Measurements from ENCODE around the gene PPP1R9A. TPM values are rescaled to one million over a fixed set of nuclear protein-coding genes. Genes with fewer than 3 reads are reported as not detected.

PPP1R9A gene
- polyA plus RNA-seq, 1 donor (not counting 4 experiments of a cell fraction or from before 2014, with no cell fraction given), result 0.01 TPM

GRCh38 chr7:95335093-95335492 is 427.7 kb downstream of the PPP1R9A start:
- Histone ChIP-seq H3K79me2 (ENCODE audit: control insufficient read depth, insufficient read depth, low read length) (no peaks in the 10 kb centered on the region), H3K9ac (ENCODE audit: control insufficient read depth, extremely low read depth, insufficient read depth, low read length) (no peak overlapping the region), H3K36me3 (ENCODE audit: control insufficient read depth in 2 of 2, extremely low read depth in 1 of 2, insufficient read depth in 2 of 2, low read length in 2 of 2) (no peaks in the 10 kb centered on the region), H3K9me3 (ENCODE audit: control insufficient read depth, low read depth, low read length) (no peaks in the 10 kb centered on the region), H2AFZ (ENCODE audit: control insufficient read depth, low read length) (no peak overlapping the region), H3K4me3 (ENCODE audit: control insufficient read depth in 2 of 3, extremely low read depth in 1 of 3, insufficient read depth in 2 of 3, low read depth in 1 of 3, low read length in 3 of 3) (no peak overlapping the region), H3K27me3 (ENCODE audit: control insufficient read depth, extremely low read depth, insufficient read depth, low read length) (no peaks in the 10 kb centered on the region), H4K20me1 (ENCODE audit: control insufficient read depth, extremely low read depth, insufficient read depth, low read length) (no peaks in the 10 kb centered on the region), H3K27ac (ENCODE audit: control insufficient read depth, insufficient read depth, low read length) (no peak overlapping the region), H3K4me1 (ENCODE audit: control insufficient read depth, extremely low read depth, insufficient read depth, low read length) (no peaks in the 10 kb centered on the region), H3K9me1 (ENCODE audit: control insufficient read depth, extremely low read depth, insufficient read depth, low read length) (no peaks in the 10 kb centered on the region), H3K4me2 (ENCODE audit: control insufficient read depth, extremely low read depth, insufficient read depth, low read depth, low read length) (no peak overlapping the region)
- dilution Hi-C loops (cut with MboI; ENCODE audit: extremely low pct_ligation_motif_present, low sequenced_read_pairs), result no loop called here
- TF ChIP-seq CTCF (optimal IDR thresholded peaks at IDR 0.05 in 1 of 3, IDR thresholded peaks at IDR 0.05 in 1 of 3, conservative IDR thresholded peaks at IDR 0.05 in 1 of 3; ENCODE audit: extremely low read depth in 1 of 3, insufficient read depth in 2 of 3, low read length in 3 of 3), result no peak
- no peak for TF ChIP-seq EZH2 (IDR thresholded peaks at IDR 0.05; ENCODE audit: low read length)
- FAIRE-seq, result peak; percentile 52
- peak; percentile 28 for DNase-seq (ENCODE audit: low read depth, low spot score)

- Histone ChIP-seq H3K9ac (ENCODE audit: control insufficient read depth, extremely low read depth, insufficient read depth, low read length) (no peak overlapping the region), H3K4me3 (ENCODE audit: control insufficient read depth in 2 of 3, extremely low read depth in 1 of 3, insufficient read depth in 2 of 3, low read depth in 1 of 3, low read length in 3 of 3) (no peak overlapping the region), H3K9me3 (ENCODE audit: control insufficient read depth, low read depth, low read length) (no peaks in the 10 kb centered on the region), H3K4me1 (ENCODE audit: control insufficient read depth, extremely low read depth, insufficient read depth, low read length) (no peaks in the 10 kb centered on the region), H3K27ac (ENCODE audit: control insufficient read depth, insufficient read depth, low read length) (no peak overlapping the region), H3K9me1 (ENCODE audit: control insufficient read depth, extremely low read depth, insufficient read depth, low read length) (no peaks in the 10 kb centered on the region), H3K27me3 (ENCODE audit: control insufficient read depth, extremely low read depth, insufficient read depth, low read length) (no peaks in the 10 kb centered on the region), H3K79me2 (ENCODE audit: control insufficient read depth, insufficient read depth, low read length) (no peaks in the 10 kb centered on the region), H3K36me3 (ENCODE audit: control insufficient read depth in 2 of 2, extremely low read depth in 1 of 2, insufficient read depth in 2 of 2, low read length in 2 of 2) (no peaks in the 10 kb centered on the region), H3K4me2 (ENCODE audit: control insufficient read depth, extremely low read depth, insufficient read depth, low read depth, low read length) (no peak overlapping the region), H4K20me1 (ENCODE audit: control insufficient read depth, extremely low read depth, insufficient read depth, low read length) (no peaks in the 10 kb centered on the region), H2AFZ (ENCODE audit: control insufficient read depth, low read length) (no peak overlapping the region)
- FAIRE-seq (no peak), DNase-seq (ENCODE audit: low read depth, low spot score) (no peak)
- no peak for TF ChIP-seq EZH2 (IDR thresholded peaks at IDR 0.05; ENCODE audit: low read length)
- no peak for TF ChIP-seq CTCF (optimal IDR thresholded peaks at IDR 0.05 in 1 of 3, IDR thresholded peaks at IDR 0.05 in 1 of 3, conservative IDR thresholded peaks at IDR 0.05 in 1 of 3; ENCODE audit: extremely low read depth in 1 of 3, insufficient read depth in 2 of 3, low read length in 3 of 3)
- dilution Hi-C loops (cut with MboI; ENCODE audit: extremely low pct_ligation_motif_present, low sequenced_read_pairs), result no loop called here
Measured at GRCh38 chr7:95338832-95339231, 431.4 kb downstream of the PPP1R9A start.

All from keratinocyte (primary cell).